ENCODE data around the gene SLC25A47. TPM values are rescaled to one million over a fixed set of nuclear protein-coding genes. Genes with fewer than 3 reads are reported as not detected.

Gene SLC25A47
- total RNA-seq, 1 experiment from 2014 or later, result not detected

- H3K9me3 Mint-ChIP-seq (ENCODE audit: unreplicated experiment), result no peaks in the 10 kb centered on the region
- H3K4me3 Mint-ChIP-seq (ENCODE audit: unreplicated experiment), result no peak overlapping the region
- peak overlapping the region; percentile 27 for H3K27ac Mint-ChIP-seq (ENCODE audit: low read depth, unreplicated experiment)
- no TSS peak for BruUV-seq (replicated peaks)
- no peaks in the 10 kb centered on the region for H3K27me3 Mint-ChIP-seq (ENCODE audit: insufficient read depth, unreplicated experiment)
- peak; percentile 44 for TF ChIP-seq CTCF (IDR thresholded peaks at IDR 0.05; ENCODE audit: unreplicated experiment)
- peaks cover 32% of the 10 kb centered on the region for H3K4me1 Mint-ChIP-seq (ENCODE audit: insufficient read depth, unreplicated experiment)
- peaks cover 5% of the 10 kb centered on the region for H3K36me3 Mint-ChIP-seq (ENCODE audit: insufficient read depth, unreplicated experiment)
- intact Hi-C loops (cut with micrococcal nuclease), result no loop called here
- DNase-seq (ENCODE audit: unreplicated experiment), result peak; percentile 50
- CTCF ChIA-PET, result interaction anchor here (0.5 to 2.1 kb wide), 12 partner anchors 11 to 1702 kb away, joined by 3 to 10 read pairs (median 5); no protein-coding TSS in a partner anchor
- POLR2A ChIA-PET, result interaction anchor here (0.7 to 2.1 kb wide), 3 partner anchors 72 to 138 kb away, joined by 3 to 7 read pairs (median 5); a partner anchor contains a TSS
These were observed 20.0 kb upstream of the SLC25A47 start for GRCh38 chr14:100303179-100303578.

- Mint-ChIP-seq H3K4me3 (ENCODE audit: unreplicated experiment) (no peak overlapping the region), H3K4me1 (ENCODE audit: insufficient read depth, unreplicated experiment) (peaks cover 32% of the 10 kb centered on the region), H3K36me3 (ENCODE audit: insufficient read depth, unreplicated experiment) (peaks cover 5% of the 10 kb centered on the region), H3K9me3 (ENCODE audit: unreplicated experiment) (no peaks in the 10 kb centered on the region), H3K27ac (ENCODE audit: low read depth, unreplicated experiment) (no peak overlapping the region), H3K27me3 (ENCODE audit: insufficient read depth, unreplicated experiment) (no peaks in the 10 kb centered on the region)
- TF ChIP-seq CTCF (IDR thresholded peaks at IDR 0.05; ENCODE audit: unreplicated experiment), result no peak
- no TSS peak for BruUV-seq (replicated peaks)
- POLR2A ChIA-PET, result interaction anchor here (1.7 kb wide), 1 partner anchor 73 kb away, joined by 9 read pairs; the partner anchor contains the start of gene WDR25
- DNase-seq (ENCODE audit: unreplicated experiment), result no peak
- CTCF ChIA-PET, result interaction anchor here (0.7 to 2.1 kb wide), 3 partner anchors 10 to 231 kb away, joined by 3 to 10 read pairs (median 8); no protein-coding TSS in a partner anchor
- intact Hi-C loops (cut with micrococcal nuclease), result loop anchor here (2.0 kb wide), 1 partner anchor 73 kb away; the partner anchor contains the start of gene WDR25
These were observed 19.2 kb upstream of the SLC25A47 start for GRCh38 chr14:100303925-100304324.

- CTCF ChIA-PET, result interaction anchor here (0.6 to 1.1 kb wide), 3 partner anchors 10 to 19 kb away, joined by 3 to 6 read pairs (median 3); no protein-coding TSS in a partner anchor
- peak; percentile 46 for DNase-seq (ENCODE audit: unreplicated experiment)
- POLR2A ChIA-PET, result interaction anchor here (0.8 to 1.7 kb wide), 7 partner anchors 9 to 135 kb away, joined by 3 to 9 read pairs (median 4); partner anchors contain the start of gene WDR25
- Mint-ChIP-seq H3K4me1 (ENCODE audit: insufficient read depth, unreplicated experiment) (peaks cover 32% of the 10 kb centered on the region), H3K27ac (ENCODE audit: low read depth, unreplicated experiment) (no peak overlapping the region), H3K9me3 (ENCODE audit: unreplicated experiment) (no peaks in the 10 kb centered on the region), H3K36me3 (ENCODE audit: insufficient read depth, unreplicated experiment) (peaks cover 5% of the 10 kb centered on the region), H3K27me3 (ENCODE audit: insufficient read depth, unreplicated experiment) (no peaks in the 10 kb centered on the region), H3K4me3 (ENCODE audit: unreplicated experiment) (peak overlapping the region; percentile 87)
- intact Hi-C loops (cut with micrococcal nuclease), result loop anchor here (2.0 kb wide), 1 partner anchor 72 kb away; the partner anchor contains the start of gene WDR25
- no TSS peak for BruUV-seq (replicated peaks)
- no peak for TF ChIP-seq CTCF (IDR thresholded peaks at IDR 0.05; ENCODE audit: unreplicated experiment)
These were observed 18.3 kb upstream of the SLC25A47 start for GRCh38 chr14:100304825-100305323.

- DNase-seq (ENCODE audit: unreplicated experiment), result no peak
- Mint-ChIP-seq H3K36me3 (ENCODE audit: insufficient read depth, unreplicated experiment) (peaks cover 5% of the 10 kb centered on the region), H3K27ac (ENCODE audit: low read depth, unreplicated experiment) (no peak overlapping the region), H3K4me3 (ENCODE audit: unreplicated experiment) (peak overlapping the region; percentile 87), H3K4me1 (ENCODE audit: insufficient read depth, unreplicated experiment) (peaks cover 32% of the 10 kb centered on the region), H3K9me3 (ENCODE audit: unreplicated experiment) (no peaks in the 10 kb centered on the region), H3K27me3 (ENCODE audit: insufficient read depth, unreplicated experiment) (no peaks in the 10 kb centered on the region)
- CTCF ChIA-PET, result interaction anchor here (0.6 to 1.1 kb wide), 2 partner anchors 18 to 20 kb away, joined by 3 to 6 read pairs; no protein-coding TSS in a partner anchor
- intact Hi-C loops (cut with micrococcal nuclease), result loop anchor here (2.0 kb wide), 1 partner anchor 71 kb away; the partner anchor contains the start of gene WDR25
- no peak for TF ChIP-seq CTCF (IDR thresholded peaks at IDR 0.05; ENCODE audit: unreplicated experiment)
- POLR2A ChIA-PET, result interaction anchor here (0.7 to 1.7 kb wide), 8 partner anchors 8 to 134 kb away, joined by 3 to 9 read pairs (median 4); partner anchors contain the start of gene WDR25
- no TSS peak for BruUV-seq (replicated peaks)
These were observed 17.6 kb upstream of the SLC25A47 start for GRCh38 chr14:100305324-100306100.

Data from MCF 10A (cell line).